GM21515 (cell line): ENCODE data around the gene SELENOF.
A peak's percentile ranks its signal among the peaks of the same experiment; 100 is the strongest.

Source experiments
- ATAC-seq: cut with Tn5 transposase; IDR thresholded peaks from one replicate; pipeline ENCODE4 v1.9.1; 2021; ENCODE audit not compliant: unreplicated experiment

The SELENOF gene

GRCh38 chr1:86913896-86914600, at the start of gene SELENOF:
Gene SELENOF, minus strand, starts transcription at chr1:86914126. Its CDS starts 15 bp downstream, at chr1:86914111.
- peak; percentile 80 for ATAC-seq

- ATAC-seq: no peak
These were observed 46.6 kb upstream of the SELENOF start for GRCh38 chr1:86960548-86960947.

GRCh38 chr1:86957221-86957620, 43.3 kb upstream of the SELENOF start:
- no peak for ATAC-seq

GRCh38 chr1:86956221-86956620, 42.3 kb upstream of the SELENOF start:
- ATAC-seq: no peak

GRCh38 chr1:86955678-86956077, 41.8 kb upstream of the SELENOF start:
- no peak for ATAC-seq

GRCh38 chr1:86953167-86953566, 39.2 kb upstream of the SELENOF start:
- no peak for ATAC-seq

- ATAC-seq: no peak
These were observed 37.5 kb upstream of the SELENOF start for GRCh38 chr1:86951430-86951829.

- no peak for ATAC-seq
These were observed 36.9 kb upstream of the SELENOF start for GRCh38 chr1:86950712-86951419.

GRCh38 chr1:86948212-86948611, 34.3 kb upstream of the SELENOF start:
- no peak for ATAC-seq

GRCh38 chr1:86942743-86943142, 28.8 kb upstream of the SELENOF start:
- no peak for ATAC-seq

- ATAC-seq: no peak
These were observed 28.1 kb upstream of the SELENOF start for GRCh38 chr1:86942042-86942441.

GRCh38 chr1:86940599-86940998, 26.7 kb upstream of the SELENOF start:
- no peak for ATAC-seq

- ATAC-seq: no peak
These were observed 25.5 kb upstream of the SELENOF start for GRCh38 chr1:86939406-86939805.

GRCh38 chr1:86938855-86939254, 24.9 kb upstream of the SELENOF start:
- ATAC-seq: no peak

GRCh38 chr1:86938450-86938849, 24.5 kb upstream of the SELENOF start:
- no peak for ATAC-seq

GRCh38 chr1:86933562-86934377, 19.8 kb upstream of the SELENOF start:
- no peak for ATAC-seq

GRCh38 chr1:86933051-86933450, 19.1 kb upstream of the SELENOF start:
- ATAC-seq: no peak

GRCh38 chr1:86928819-86929218, 14.9 kb upstream of the SELENOF start:
- ATAC-seq: no peak

GRCh38 chr1:86926883-86927282, 13.0 kb upstream of the SELENOF start:
- no peak for ATAC-seq

GRCh38 chr1:86925742-86926141, 11.8 kb upstream of the SELENOF start:
- ATAC-seq: no peak

GRCh38 chr1:86924324-86924960, 10.5 kb upstream of the SELENOF start:
- ATAC-seq: no peak
